Nephron progenitor cell (in vitro differentiated cells): ENCODE results near the gene GALR3.

Experiments
- DNase-seq: peaks from one replicate; pipeline ENCODE4 v3.0.0; 2021
- H3K27ac Mint-ChIP-seq: 2 replicates; pipeline ENCODE4 v1.8.0; 2021; ENCODE audit warnings: mild to moderate bottlenecking, moderate library complexity, mixed read lengths
- H3K27me3 Mint-ChIP-seq: 2 replicates; pipeline ENCODE4 v1.8.0; 2021; ENCODE audit warnings: mild to moderate bottlenecking, low read depth, mixed read lengths; ENCODE audit not compliant: poor library complexity
- H3K36me3 Mint-ChIP-seq: 2 replicates; pipeline ENCODE4 v1.8.0; 2021; ENCODE audit warnings: low read depth, mixed read lengths
- H3K4me1 Mint-ChIP-seq: 2 replicates; pipeline ENCODE4 v1.8.0; 2021; ENCODE audit warnings: mixed read lengths
- H3K4me3 Mint-ChIP-seq: 2 replicates; pipeline ENCODE4 v1.8.0; 2021; ENCODE audit warnings: mild to moderate bottlenecking, moderate library complexity, mixed read lengths
- H3K9me3 Mint-ChIP-seq: 2 replicates; pipeline ENCODE4 v1.8.0; 2021; ENCODE audit warnings: mild to moderate bottlenecking, moderate library complexity, mixed read lengths
- TF ChIP-seq, protein P1 (sequence below): fragments of 200-600 bp; sonication (generic); IDR thresholded peaks from 2 replicates; pipeline ENCODE4 v1.5.0; 2021; ENCODE audit warnings: antibody characterized with exemption

GALR3 gene, protein sequence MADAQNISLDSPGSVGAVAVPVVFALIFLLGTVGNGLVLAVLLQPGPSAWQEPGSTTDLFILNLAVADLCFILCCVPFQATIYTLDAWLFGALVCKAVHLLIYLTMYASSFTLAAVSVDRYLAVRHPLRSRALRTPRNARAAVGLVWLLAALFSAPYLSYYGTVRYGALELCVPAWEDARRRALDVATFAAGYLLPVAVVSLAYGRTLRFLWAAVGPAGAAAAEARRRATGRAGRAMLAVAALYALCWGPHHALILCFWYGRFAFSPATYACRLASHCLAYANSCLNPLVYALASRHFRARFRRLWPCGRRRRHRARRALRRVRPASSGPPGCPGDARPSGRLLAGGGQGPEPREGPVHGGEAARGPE

DNA sequence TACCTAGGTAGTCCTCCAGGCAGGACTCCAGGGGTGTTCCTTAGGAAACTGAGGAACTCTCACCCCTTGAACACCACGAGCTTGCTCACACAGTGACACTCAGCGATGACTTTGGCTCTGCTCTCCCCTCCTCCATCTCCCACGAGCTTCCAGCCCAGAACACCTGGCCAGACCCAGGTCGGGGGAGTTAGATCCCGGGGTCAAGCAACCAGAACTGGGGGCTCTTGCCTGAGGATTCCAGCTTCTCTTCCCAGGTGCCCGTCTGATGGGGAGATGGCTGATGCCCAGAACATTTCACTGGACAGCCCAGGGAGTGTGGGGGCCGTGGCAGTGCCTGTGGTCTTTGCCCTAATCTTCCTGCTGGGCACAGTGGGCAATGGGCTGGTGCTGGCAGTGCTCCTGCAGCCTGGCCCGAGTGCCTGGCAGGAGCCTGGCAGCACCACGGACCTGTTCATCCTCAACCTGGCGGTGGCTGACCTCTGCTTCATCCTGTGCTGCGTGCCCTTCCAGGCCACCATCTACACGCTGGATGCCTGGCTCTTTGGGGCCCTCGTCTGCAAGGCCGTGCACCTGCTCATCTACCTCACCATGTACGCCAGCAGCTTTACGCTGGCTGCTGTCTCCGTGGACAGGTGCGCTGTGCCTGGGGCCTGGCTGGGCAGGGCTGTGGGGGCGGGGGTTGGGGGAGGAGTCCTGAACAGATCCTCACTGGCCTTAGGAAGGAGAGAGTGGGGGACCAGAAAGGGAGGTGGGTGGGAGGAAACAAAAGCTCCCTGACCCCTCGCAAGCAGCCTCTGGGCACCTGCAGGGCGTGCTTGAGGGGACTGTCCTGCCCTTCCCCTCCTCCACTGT, at the start of gene GALR3:
Gene GALR3 (plus strand): TSS at position 249 of the 852 bp plus-strand sequence. CDS start 25 bp downstream, at position 274.
- Mint-ChIP-seq H3K9me3 (no peaks in the 10 kb centered on the region), H3K4me3 (peak within 1 kb of the TSS; percentile 60), H3K36me3 (peaks cover 5% of the 10 kb centered on the region), H3K4me1 (peaks cover 37% of the 10 kb centered on the region), H3K27me3 (peaks cover 83% of the 10 kb centered on the region), H3K27ac (no peak within 1 kb of the TSS)
- TF ChIP-seq, protein P1, sequence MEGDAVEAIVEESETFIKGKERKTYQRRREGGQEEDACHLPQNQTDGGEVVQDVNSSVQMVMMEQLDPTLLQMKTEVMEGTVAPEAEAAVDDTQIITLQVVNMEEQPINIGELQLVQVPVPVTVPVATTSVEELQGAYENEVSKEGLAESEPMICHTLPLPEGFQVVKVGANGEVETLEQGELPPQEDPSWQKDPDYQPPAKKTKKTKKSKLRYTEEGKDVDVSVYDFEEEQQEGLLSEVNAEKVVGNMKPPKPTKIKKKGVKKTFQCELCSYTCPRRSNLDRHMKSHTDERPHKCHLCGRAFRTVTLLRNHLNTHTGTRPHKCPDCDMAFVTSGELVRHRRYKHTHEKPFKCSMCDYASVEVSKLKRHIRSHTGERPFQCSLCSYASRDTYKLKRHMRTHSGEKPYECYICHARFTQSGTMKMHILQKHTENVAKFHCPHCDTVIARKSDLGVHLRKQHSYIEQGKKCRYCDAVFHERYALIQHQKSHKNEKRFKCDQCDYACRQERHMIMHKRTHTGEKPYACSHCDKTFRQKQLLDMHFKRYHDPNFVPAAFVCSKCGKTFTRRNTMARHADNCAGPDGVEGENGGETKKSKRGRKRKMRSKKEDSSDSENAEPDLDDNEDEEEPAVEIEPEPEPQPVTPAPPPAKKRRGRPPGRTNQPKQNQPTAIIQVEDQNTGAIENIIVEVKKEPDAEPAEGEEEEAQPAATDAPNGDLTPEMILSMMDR: no peak
- no peak for DNase-seq

DNA sequence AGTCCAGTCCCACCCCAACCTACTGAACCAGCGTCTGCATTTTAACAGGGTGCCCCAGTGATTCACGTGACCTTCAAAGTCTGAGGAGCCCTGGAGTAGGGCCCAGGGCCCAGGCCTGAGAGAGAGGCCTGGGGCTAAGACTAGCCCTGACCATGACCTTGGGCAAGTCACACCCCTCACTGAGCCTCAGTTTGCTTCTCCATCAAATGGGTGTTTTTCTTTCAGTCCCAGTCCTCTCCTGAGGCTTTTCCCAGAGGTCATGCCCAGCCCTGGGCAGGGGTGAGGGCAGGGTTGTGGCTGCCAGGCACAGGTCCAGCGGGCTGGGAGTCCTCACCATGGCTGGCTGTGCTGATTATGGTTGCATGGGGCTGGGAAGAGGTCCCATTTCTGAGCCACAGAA, 48.5 kb upstream of the GALR3 start:
- Mint-ChIP-seq H3K27me3 (peaks cover 3% of the 10 kb centered on the region), H3K9me3 (no peaks in the 10 kb centered on the region), H3K4me3 (no peak overlapping the region), H3K36me3 (peaks cover 31% of the 10 kb centered on the region), H3K27ac (no peak overlapping the region), H3K4me1 (peaks cover 24% of the 10 kb centered on the region)
- TF ChIP-seq, protein P1: no peak
- no peak for DNase-seq

DNA sequence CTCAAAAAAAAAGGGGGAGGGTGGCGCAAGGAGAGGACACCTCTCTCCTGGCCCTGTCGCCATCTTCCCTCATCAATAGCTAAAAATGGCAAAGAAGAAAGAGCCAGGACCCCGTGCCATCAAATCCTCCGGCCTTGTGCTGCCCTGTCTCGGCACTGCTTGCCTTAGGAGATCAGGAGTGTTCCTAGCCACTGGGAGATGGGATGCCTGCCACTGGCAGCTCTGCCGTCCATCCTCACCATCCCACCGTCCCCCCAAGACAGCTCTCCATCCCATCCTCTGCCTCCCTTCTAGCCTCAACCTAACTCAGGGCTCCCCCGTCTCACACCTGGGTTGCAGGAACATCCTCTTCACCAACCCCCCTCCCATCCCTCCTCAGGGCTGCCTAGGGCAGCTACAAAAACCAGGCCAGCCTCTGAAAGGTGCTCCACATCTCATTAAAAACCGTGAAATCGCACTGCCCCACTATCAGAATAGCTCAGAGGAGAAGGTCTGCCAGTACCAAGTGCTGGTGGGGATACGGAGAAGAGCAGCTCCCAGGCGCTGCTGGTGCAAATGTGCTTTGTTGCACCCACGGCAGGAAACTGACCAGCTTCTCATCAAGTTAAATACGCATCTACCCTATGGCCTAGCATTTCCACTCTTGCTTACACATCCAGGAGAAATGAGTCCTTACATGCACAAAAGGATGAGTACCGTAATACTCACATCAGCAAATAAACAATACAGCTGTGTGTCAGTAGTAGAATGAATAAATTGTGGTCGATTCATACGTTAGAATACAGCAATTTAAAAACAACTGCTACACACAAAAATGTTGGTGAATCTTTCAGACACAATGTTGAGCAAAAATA, 47.2 kb upstream of the GALR3 start:
- H3K4me3 Mint-ChIP-seq: no peak overlapping the region
- H3K4me1 Mint-ChIP-seq: peaks cover 30% of the 10 kb centered on the region
- H3K36me3 Mint-ChIP-seq: peaks cover 25% of the 10 kb centered on the region
- H3K9me3 Mint-ChIP-seq: no peaks in the 10 kb centered on the region
- H3K27me3 Mint-ChIP-seq: peaks cover 3% of the 10 kb centered on the region
- TF ChIP-seq, protein P1: no peak
- peak overlapping the region; percentile 48 for H3K27ac Mint-ChIP-seq
- no peak for DNase-seq

DNA sequence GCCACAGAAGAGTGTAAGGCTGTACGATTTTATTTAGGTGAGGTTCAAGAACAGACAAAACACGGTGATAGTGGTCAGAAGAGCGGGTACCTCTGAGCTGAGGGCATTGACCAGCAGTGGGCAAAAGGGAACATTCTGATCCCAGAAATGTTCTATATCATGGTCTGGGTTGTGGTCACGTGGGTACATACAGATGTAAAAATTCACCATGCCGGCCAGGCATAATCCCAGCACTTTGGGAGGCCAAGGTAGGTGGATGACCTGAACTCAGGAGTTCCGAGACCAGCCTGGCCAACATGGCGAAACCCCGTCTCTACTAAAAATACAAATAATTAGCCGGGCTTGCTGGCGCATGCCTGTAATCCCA, 46.6 kb upstream of the GALR3 start:
- H3K4me3 Mint-ChIP-seq: no peak overlapping the region
- TF ChIP-seq, protein P1: no peak
- no peaks in the 10 kb centered on the region for H3K9me3 Mint-ChIP-seq
- H3K27ac Mint-ChIP-seq: peak overlapping the region; percentile 48
- H3K36me3 Mint-ChIP-seq: peaks cover 23% of the 10 kb centered on the region
- peaks cover 31% of the 10 kb centered on the region for H3K4me1 Mint-ChIP-seq
- DNase-seq: no peak
- H3K27me3 Mint-ChIP-seq: peaks cover 3% of the 10 kb centered on the region

DNA sequence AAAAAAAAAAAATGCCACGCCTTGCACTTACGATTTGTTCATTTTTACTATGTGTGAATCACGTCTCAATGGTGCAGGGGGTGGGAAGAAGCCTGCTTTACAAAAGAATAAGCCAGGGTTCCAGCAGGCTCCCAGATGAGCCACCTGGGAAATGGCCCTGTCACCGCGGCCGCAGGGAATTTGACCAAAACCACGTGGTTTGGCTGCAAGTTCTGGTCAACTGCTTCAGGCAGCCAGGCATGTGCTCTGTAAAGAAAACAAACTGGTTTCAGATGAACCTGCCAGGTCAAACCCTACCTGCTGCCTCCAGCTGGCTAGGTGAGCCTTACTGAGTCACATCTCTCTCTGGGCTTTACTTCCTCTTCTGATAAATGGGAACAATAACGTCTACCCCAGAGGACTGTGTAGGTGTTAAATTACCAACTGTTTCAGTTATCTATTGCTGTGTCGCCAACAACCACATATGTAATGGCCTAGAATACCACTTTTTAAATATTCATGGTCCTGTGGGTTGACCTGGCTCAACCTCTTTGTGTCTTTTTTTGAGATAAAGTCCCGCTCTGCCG, 46.0 kb upstream of the GALR3 start:
- H3K36me3 Mint-ChIP-seq: peaks cover 18% of the 10 kb centered on the region
- peaks cover 37% of the 10 kb centered on the region for H3K4me1 Mint-ChIP-seq
- H3K27ac Mint-ChIP-seq: no peak overlapping the region
- peak; percentile 23 for DNase-seq
- H3K9me3 Mint-ChIP-seq: no peaks in the 10 kb centered on the region
- TF ChIP-seq, protein P1: no peak
- H3K27me3 Mint-ChIP-seq: peaks cover 3% of the 10 kb centered on the region
- no peak overlapping the region for H3K4me3 Mint-ChIP-seq
